Measurements from ENCODE around the gene KCTD2. TPM values are rescaled to one million over a fixed set of nuclear protein-coding genes. Genes with fewer than 3 reads are reported as not detected.

The KCTD2 gene
- total RNA-seq, 2 donors from 2014 or later: 18.7 to 22.7 TPM

- no peaks in the 10 kb centered on the region for H3K27me3 ChIP-seq (replicated peaks; ENCODE audit: insufficient read depth)
- no peak for TF ChIP-seq CTCF (IDR thresholded peaks at IDR 0.05)
- no peaks in the 10 kb centered on the region for H3K9me3 ChIP-seq
- peaks cover 18 to 24% of the 10 kb centered on the region in 2 donors for H3K4me1 ChIP-seq (ENCODE audit: control insufficient read depth in 1 of 2, low read depth in 2 of 2)
- no peaks in the 10 kb centered on the region for H3K36me3 ChIP-seq
- DNase-seq (ENCODE audit: low spot score) (no peak), ATAC-seq (ENCODE audit: insufficient number of reproducible peaks, low FRiP score, low read depth) (no peak)
- H3K4me3 ChIP-seq: no peak overlapping the region
- no peak overlapping the region for H3K27ac ChIP-seq
These were observed 27.5 kb downstream of the KCTD2 start for GRCh38 chr17:75074532-75074931.

- Histone ChIP-seq H3K36me3 (no peaks in the 10 kb centered on the region), H3K27me3 (replicated peaks; ENCODE audit: insufficient read depth) (no peaks in the 10 kb centered on the region), H3K9me3 (no peaks in the 10 kb centered on the region), H3K4me1 (ENCODE audit: control insufficient read depth in 1 of 2, low read depth in 2 of 2) (peaks cover 18 to 28% of the 10 kb centered on the region in 2 donors), H3K4me3 (no peak overlapping the region), H3K27ac (no peak overlapping the region)
- DNase-seq (ENCODE audit: low spot score) (no peak), ATAC-seq (ENCODE audit: insufficient number of reproducible peaks, low FRiP score, low read depth) (no peak)
- TF ChIP-seq CTCF (IDR thresholded peaks at IDR 0.05): no peak
These were observed 28.7 kb downstream of the KCTD2 start for GRCh38 chr17:75075597-75076336.

DNA sequence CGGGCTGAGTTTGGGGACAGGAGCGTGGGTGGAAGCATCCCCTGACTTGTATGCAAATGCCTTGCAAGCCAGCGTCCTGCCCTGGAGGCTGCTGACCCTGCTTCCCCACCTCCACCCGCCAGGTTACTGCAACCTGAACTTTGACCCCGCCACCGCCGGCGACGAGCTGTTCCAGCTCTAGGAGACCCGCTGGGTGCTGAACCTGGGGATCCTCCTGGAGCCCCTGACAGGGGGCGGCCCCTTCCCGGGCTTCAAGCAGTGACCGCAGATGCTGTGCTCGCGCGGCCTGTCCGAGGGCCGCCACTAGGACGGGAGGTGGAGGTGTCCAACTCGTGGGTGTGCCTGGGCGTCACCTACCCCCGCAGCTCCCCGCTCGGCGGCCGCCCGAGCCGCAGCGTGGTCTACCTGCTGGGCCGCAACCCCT is 30.1 kb downstream of the KCTD2 start:
- ATAC-seq (ENCODE audit: insufficient number of reproducible peaks, low FRiP score, low read depth): no peak
- DNase-seq (ENCODE audit: low spot score): no peak
- Histone ChIP-seq H3K27me3 (replicated peaks; ENCODE audit: insufficient read depth) (no peaks in the 10 kb centered on the region), H3K27ac (peak overlapping the region; percentile 82 to 84), H3K36me3 (no peaks in the 10 kb centered on the region), H3K9me3 (no peaks in the 10 kb centered on the region), H3K4me3 (peak overlapping the region; percentile 71), H3K4me1 (ENCODE audit: control insufficient read depth in 1 of 2, low read depth in 2 of 2) (peaks cover 18 to 28% of the 10 kb centered on the region in 2 donors)
- no peak for TF ChIP-seq CTCF (IDR thresholded peaks at IDR 0.05)

DNA sequence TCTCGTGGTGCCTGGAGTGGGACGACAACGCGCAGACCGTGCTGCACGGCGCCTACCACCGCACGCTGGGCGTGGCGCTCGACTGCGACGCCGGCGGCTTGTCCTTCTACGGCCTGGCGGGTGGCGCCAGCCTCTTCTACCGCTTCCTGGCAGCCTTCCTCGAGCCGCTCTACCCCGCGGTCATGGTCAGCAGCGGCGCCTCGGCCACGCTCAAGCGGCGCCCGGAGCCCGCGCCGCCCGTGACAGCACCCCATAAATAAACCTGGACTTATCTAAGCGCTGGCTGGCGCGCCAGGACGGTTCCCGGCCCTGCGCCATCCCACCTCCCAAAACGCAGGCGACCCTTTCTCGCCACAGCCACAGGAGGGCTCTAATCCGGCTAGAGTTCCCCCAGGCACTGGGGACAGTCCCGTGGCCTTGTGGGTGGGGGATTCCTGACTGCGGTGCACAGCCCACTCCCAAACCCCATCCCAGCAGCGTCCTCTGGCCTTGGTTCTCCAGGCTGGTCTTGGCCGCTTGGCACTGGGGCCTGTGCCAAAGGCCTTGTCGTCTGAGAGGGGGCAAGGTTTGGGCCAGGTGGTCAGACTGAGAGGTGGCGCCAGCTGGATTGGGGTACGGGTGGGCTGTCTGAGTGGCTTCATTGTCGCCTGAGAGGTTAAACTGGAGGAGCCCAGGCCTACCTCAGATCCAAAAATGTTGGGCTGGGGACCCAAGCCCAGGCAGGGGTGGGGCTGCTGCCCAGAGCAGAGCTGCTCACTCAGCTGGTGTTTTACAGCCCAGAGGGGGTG is 30.7 kb downstream of the KCTD2 start:
- no peaks in the 10 kb centered on the region for H3K27me3 ChIP-seq (replicated peaks; ENCODE audit: insufficient read depth)
- DNase-seq (ENCODE audit: low spot score) (no peak), ATAC-seq (ENCODE audit: insufficient number of reproducible peaks, low FRiP score, low read depth) (peak; percentile 55)
- H3K36me3 ChIP-seq: no peaks in the 10 kb centered on the region
- no peaks in the 10 kb centered on the region for H3K9me3 ChIP-seq
- peak overlapping the region; percentile 71 for H3K4me3 ChIP-seq
- H3K27ac ChIP-seq: peak overlapping the region; percentile 82 to 84
- peak; percentile 22 for TF ChIP-seq CTCF (IDR thresholded peaks at IDR 0.05)
- H3K4me1 ChIP-seq (ENCODE audit: control insufficient read depth in 1 of 2, low read depth in 2 of 2): peaks cover 18 to 28% of the 10 kb centered on the region in 2 donors

- no peaks in the 10 kb centered on the region for H3K27me3 ChIP-seq (replicated peaks; ENCODE audit: insufficient read depth)
- H3K9me3 ChIP-seq: no peaks in the 10 kb centered on the region
- no peaks in the 10 kb centered on the region for H3K36me3 ChIP-seq
- DNase-seq (ENCODE audit: low spot score): no peak
- H3K4me1 ChIP-seq (ENCODE audit: control insufficient read depth in 1 of 2, low read depth in 2 of 2): peaks cover 18 to 28% of the 10 kb centered on the region in 2 donors
- no peak for ATAC-seq (ENCODE audit: insufficient number of reproducible peaks, low FRiP score, low read depth)
- H3K27ac ChIP-seq: peak overlapping the region; percentile 82 to 84
- peak overlapping the region; percentile 14 for H3K4me3 ChIP-seq
- TF ChIP-seq CTCF (IDR thresholded peaks at IDR 0.05): no peak
These were observed 31.4 kb downstream of the KCTD2 start for GRCh38 chr17:75078284-75079022.
